Ascending aorta (tissue), 2 donors: ENCODE data around the gene ARID3B. TPM values are rescaled to one million over a fixed set of nuclear protein-coding genes. Genes with fewer than 3 reads are reported as not detected.
A peak's percentile ranks its signal among the peaks of the same experiment; 100 is the strongest.

ENCODE experiments used
- DNase-seq, 2 donors: peaks; one replicate each; pipeline ENCODE4 v3.0.0-alpha.2; 2019; ENCODE audit warnings: low spot score in 2 of 2
- H3K27ac ChIP-seq, 2 donors: fragments of 200-600 bp; sonication (generic); one replicate each; pipeline ENCODE4 v1.5.1; 2016 to 2017; ENCODE audit warnings: mild to moderate bottlenecking in 1 of 2
- H3K27me3 ChIP-seq: fragments of 200-600 bp; sonication (generic); one replicate; pipeline ENCODE4 v1.5.1; 2017
- H3K36me3 ChIP-seq, 2 donors: fragments of 200-600 bp; sonication (generic); one replicate each; pipeline ENCODE4 v1.5.1; 2016
- H3K4me1 ChIP-seq, 2 donors: fragments of 200-600 bp; sonication (generic); one replicate each; pipeline ENCODE4 v1.5.1; 2016 to 2017; ENCODE audit warnings: mild to moderate bottlenecking in 1 of 2
- H3K4me3 ChIP-seq, 2 donors: fragments of 200-600 bp; sonication (generic); one replicate each; pipeline ENCODE4 v1.5.1; 2016 to 2017; ENCODE audit warnings: mild to moderate bottlenecking in 1 of 2
- H3K9me3 ChIP-seq, 2 donors: fragments of 200-600 bp; sonication (generic); one replicate each; pipeline ENCODE4 v1.5.1; 2016
- CTCF ChIP-seq, 3 experiments: fragments of 200-600 bp in 2 of 3; fragments of 450-650 bp in 1 of 3; sonication (generic) in 2 of 3; IDR thresholded peaks; one replicate each; pipeline ENCODE4 v1.5.1; 2016 to 2019; ENCODE audit warnings: antibody characterized with exemption in 3 of 3, mild to moderate bottlenecking in 1 of 3, moderate library complexity in 1 of 3
- intact Hi-C: fragments of 100-400 bp; cut with DNase I; formaldehyde crosslinking; loops from one replicate; pipeline ENCODE4 v1.15.1; 2023
- total RNA-seq: library from RNA; depleted of rRNA; stranded (reverse); fragments of >200 nt; gene quantifications from one replicate; pipeline ENCODE4 v1.1.0, GENCODE V29; 2016

Gene ARID3B
- total RNA-seq, 1 donor from 2014 or later: 13.3 TPM

- Histone ChIP-seq H3K4me1 (peaks cover 7 to 36% of the 10 kb centered on the region in 2 donors), H3K27ac (no peak overlapping the region), H3K9me3 (no peaks in the 10 kb centered on the region), H3K4me3 (no peak overlapping the region), H3K36me3 (no peaks in the 10 kb centered on the region), H3K27me3 (no peaks in the 10 kb centered on the region)
- intact Hi-C loops: loop anchor here (5.0 kb wide), 3 partner anchors 171 to 414 kb away; partner anchors contain the start of genes CSK and RPP25
- no peak for DNase-seq
- TF ChIP-seq CTCF (IDR thresholded peaks at IDR 0.05): no peak
Measured at GRCh38 chr15:74543043-74543422, 2.0 kb downstream of the ARID3B start.

- Histone ChIP-seq H3K4me3 (no peak overlapping the region), H3K27ac (no peak overlapping the region), H3K36me3 (no peaks in the 10 kb centered on the region), H3K9me3 (no peaks in the 10 kb centered on the region), H3K27me3 (no peaks in the 10 kb centered on the region), H3K4me1 (peaks cover 7 to 42% of the 10 kb centered on the region in 2 donors)
- intact Hi-C loops: loop anchor here (5.0 kb wide), 3 partner anchors 171 to 414 kb away; partner anchors contain the start of genes CSK and RPP25
- TF ChIP-seq CTCF (IDR thresholded peaks at IDR 0.05): no peak
- DNase-seq: no peak
Measured at GRCh38 chr15:74543583-74543982, 2.6 kb downstream of the ARID3B start.

- Histone ChIP-seq H3K4me3 (no peak overlapping the region), H3K36me3 (no peaks in the 10 kb centered on the region), H3K9me3 (no peaks in the 10 kb centered on the region), H3K27me3 (no peaks in the 10 kb centered on the region), H3K27ac (no peak overlapping the region), H3K4me1 (peaks cover 4 to 38% of the 10 kb centered on the region in 2 donors)
- no peak for DNase-seq
- TF ChIP-seq CTCF (IDR thresholded peaks at IDR 0.05): no peak
- intact Hi-C loops: no loop called here
Measured at GRCh38 chr15:74545086-74545485, 4.1 kb downstream of the ARID3B start.

GRCh38 chr15:74545776-74546656 is 5.0 kb downstream of the ARID3B start:
- intact Hi-C loops: loop anchor here (1.0 kb wide), 1 partner anchor 24 kb away; no protein-coding TSS in a partner anchor
- peaks cover 2 to 34% of the 10 kb centered on the region in 2 donors for H3K4me1 ChIP-seq
- H3K27ac ChIP-seq: peak overlapping the region in 1 of 2 donors; percentile 10
- peak overlapping the region; percentile 10 to 11 for H3K4me3 ChIP-seq
- H3K9me3 ChIP-seq: no peaks in the 10 kb centered on the region
- TF ChIP-seq CTCF (IDR thresholded peaks at IDR 0.05): no peak
- H3K27me3 ChIP-seq: no peaks in the 10 kb centered on the region
- DNase-seq: peak; percentile 87 to 97
- H3K36me3 ChIP-seq: peaks cover 4 to 5% of the 10 kb centered on the region in 2 donors

- DNase-seq: no peak
- Histone ChIP-seq H3K9me3 (no peaks in the 10 kb centered on the region), H3K27ac (no peak overlapping the region), H3K4me3 (no peak overlapping the region), H3K36me3 (peaks cover 4 to 12% of the 10 kb centered on the region in 2 donors), H3K4me1 (peaks cover 2 to 34% of the 10 kb centered on the region in 2 donors), H3K27me3 (no peaks in the 10 kb centered on the region)
- intact Hi-C loops: no loop called here
- no peak for TF ChIP-seq CTCF (IDR thresholded peaks at IDR 0.05)
Measured at GRCh38 chr15:74547616-74548015, 6.6 kb downstream of the ARID3B start.
